ENCODE results near the gene MYL7.

MYL7 gene

GRCh38 chr7:44155191-44156185 lies 14.4 kb upstream of the MYL7 start:
- TF ChIP-seq, protein P1, sequence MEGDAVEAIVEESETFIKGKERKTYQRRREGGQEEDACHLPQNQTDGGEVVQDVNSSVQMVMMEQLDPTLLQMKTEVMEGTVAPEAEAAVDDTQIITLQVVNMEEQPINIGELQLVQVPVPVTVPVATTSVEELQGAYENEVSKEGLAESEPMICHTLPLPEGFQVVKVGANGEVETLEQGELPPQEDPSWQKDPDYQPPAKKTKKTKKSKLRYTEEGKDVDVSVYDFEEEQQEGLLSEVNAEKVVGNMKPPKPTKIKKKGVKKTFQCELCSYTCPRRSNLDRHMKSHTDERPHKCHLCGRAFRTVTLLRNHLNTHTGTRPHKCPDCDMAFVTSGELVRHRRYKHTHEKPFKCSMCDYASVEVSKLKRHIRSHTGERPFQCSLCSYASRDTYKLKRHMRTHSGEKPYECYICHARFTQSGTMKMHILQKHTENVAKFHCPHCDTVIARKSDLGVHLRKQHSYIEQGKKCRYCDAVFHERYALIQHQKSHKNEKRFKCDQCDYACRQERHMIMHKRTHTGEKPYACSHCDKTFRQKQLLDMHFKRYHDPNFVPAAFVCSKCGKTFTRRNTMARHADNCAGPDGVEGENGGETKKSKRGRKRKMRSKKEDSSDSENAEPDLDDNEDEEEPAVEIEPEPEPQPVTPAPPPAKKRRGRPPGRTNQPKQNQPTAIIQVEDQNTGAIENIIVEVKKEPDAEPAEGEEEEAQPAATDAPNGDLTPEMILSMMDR (conservative IDR thresholded peaks at IDR 0.05; ENCODE audit: low read depth, low read length): no peak
- no peak for DNase-seq (ENCODE audit: low read depth)
- H3K4me3 ChIP-seq (ENCODE audit: low read length): no peak overlapping the region

GRCh38 chr7:44154703-44155102 lies 13.6 kb upstream of the MYL7 start:
- no peak overlapping the region for H3K4me3 ChIP-seq (ENCODE audit: low read length)
- no peak for DNase-seq (ENCODE audit: low read depth)
- TF ChIP-seq, protein P1 (conservative IDR thresholded peaks at IDR 0.05; ENCODE audit: low read depth, low read length): no peak

DNA sequence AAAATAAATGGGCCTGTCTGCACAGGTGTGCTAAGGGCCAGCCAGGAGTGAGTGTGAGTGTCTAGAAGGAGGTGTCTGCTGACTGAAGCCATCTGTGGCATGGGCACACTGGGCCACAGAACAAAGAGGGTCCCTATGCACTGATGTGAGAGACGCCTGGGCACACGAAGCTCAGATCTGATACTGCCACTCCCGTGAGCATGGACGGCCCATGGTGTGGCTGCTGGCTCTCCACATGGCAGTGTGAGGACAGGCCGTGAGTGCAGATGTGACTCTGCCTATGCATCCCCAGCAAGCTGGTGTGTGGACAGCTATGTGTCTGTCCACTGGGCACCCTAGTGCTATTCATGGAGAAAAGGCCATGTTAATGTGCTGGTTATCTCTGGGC lies 12.8 kb upstream of the MYL7 start:
- TF ChIP-seq, protein P1 (conservative IDR thresholded peaks at IDR 0.05; ENCODE audit: low read depth, low read length): no peak
- no peak overlapping the region for H3K4me3 ChIP-seq (ENCODE audit: low read length)
- no peak for DNase-seq (ENCODE audit: low read depth)

GRCh38 chr7:44152971-44153947 lies 12.1 kb upstream of the MYL7 start:
- DNase-seq (ENCODE audit: low read depth): no peak
- TF ChIP-seq, protein P1 (conservative IDR thresholded peaks at IDR 0.05; ENCODE audit: low read depth, low read length): no peak
- H3K4me3 ChIP-seq (ENCODE audit: low read length): no peak overlapping the region

GRCh38 chr7:44151956-44152355 lies 10.8 kb upstream of the MYL7 start:
- no peak overlapping the region for H3K4me3 ChIP-seq (ENCODE audit: low read length)
- TF ChIP-seq, protein P1 (conservative IDR thresholded peaks at IDR 0.05; ENCODE audit: low read depth, low read length): no peak
- no peak for DNase-seq (ENCODE audit: low read depth)

DNA sequence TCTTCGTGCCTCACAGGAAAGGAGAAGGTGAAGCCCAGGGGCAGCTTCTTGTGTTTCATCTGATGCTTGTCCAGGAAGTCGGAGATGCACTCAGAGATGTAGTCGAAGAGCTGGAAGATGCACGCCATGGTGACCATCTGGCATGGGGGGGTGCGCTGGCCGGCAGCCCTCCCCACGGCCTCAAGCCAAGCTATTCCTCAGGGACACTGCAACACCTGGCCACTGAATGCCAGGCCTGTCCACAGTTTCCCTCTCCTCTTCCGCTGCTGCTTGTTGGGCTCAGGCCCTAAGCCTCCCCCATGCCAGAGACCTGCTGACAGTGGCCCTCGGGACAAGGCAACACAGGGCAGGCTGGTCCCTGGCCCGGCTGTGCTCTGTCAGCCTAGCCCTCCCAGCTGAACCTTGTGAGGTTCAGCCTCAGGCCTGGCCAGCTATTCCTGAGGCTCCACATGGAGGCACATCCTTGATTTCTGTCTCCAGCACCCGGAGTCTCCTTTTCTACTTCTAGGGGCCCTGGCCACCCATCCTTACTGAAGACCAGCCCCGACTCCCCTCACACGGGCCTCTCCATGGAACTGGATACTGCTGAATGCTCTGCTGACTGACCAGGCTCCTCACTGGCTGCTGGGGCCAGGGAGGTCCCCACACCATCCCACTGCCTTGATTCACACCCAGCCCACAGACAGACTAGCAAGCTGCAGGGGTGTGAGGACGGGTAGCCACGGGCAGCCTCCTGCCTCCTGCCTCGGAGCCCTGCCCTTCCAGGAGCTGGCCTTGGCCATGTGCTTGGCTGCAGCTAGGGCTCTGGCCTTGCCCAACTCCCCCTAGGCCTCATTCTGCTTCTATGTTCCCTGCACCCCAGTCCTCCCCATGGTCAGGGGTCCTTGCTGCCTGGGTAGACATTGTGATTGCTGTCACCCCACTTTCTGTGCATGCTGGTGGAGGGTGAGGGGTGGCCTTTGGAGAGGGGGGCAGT lies 10.1 kb upstream of the MYL7 start:
- TF ChIP-seq, protein P1 (conservative IDR thresholded peaks at IDR 0.05; ENCODE audit: low read depth, low read length): no peak
- H3K4me3 ChIP-seq (ENCODE audit: low read length): no peak overlapping the region
- DNase-seq (ENCODE audit: low read depth): no peak
